A673 (cell line): ENCODE results near the gene CCDC85B. TPM values are rescaled to one million over a fixed set of nuclear protein-coding genes. Genes with fewer than 3 reads are reported as not detected.

ENCODE experiments used
- BruUV-seq: library from RNA; stranded (reverse); fragments of 400-500 nt; replicated peaks from 2 replicates; lab custom pipeline; 2021; lab: Mats Ljungman, UMichigan
- CTCF ChIA-PET: fragments of 300-600 bp; sonication (Branson Sonifier 250); formaldehyde crosslinking; loops from one replicate; lab custom pipeline; 2022; ENCODE audit warnings: antibody characterized with exemption; lab: Charles Lee
- POLR2A ChIA-PET: fragments of 300-600 bp; sonication (Branson Sonifier 250); formaldehyde crosslinking; loops from one replicate; lab custom pipeline; 2022; ENCODE audit warnings: antibody characterized with exemption; ENCODE audit not compliant: low non-redundant PET; lab: Charles Lee
- DNase-seq: peaks from one replicate; pipeline ENCODE4 v3.0.0-alpha.2; 2015; ENCODE audit warnings: low spot score
- H3K27ac ChIP-seq: fragments of 200-600 bp; sonication (generic); 2 replicates; pipeline ENCODE4 v1.5.1; 2016; ENCODE audit warnings: mixed run types, low read depth, mild to moderate bottlenecking, mixed read lengths, antibody characterized with exemption, low read length; ENCODE audit not compliant: poor library complexity, severe bottlenecking
- H3K27me3 ChIP-seq: fragments of 200-600 bp; sonication (generic); replicated peaks from 2 replicates; pipeline ENCODE4 v1.6.1; 2017; ENCODE audit warnings: mixed run types, low read depth, mild to moderate bottlenecking, mixed read lengths, antibody characterized with exemption, low read length; ENCODE audit not compliant: insufficient read depth, poor library complexity
- H3K36me3 ChIP-seq: fragments of 200-600 bp; sonication (generic); 2 replicates; pipeline ENCODE4 v1.6.1; 2016; ENCODE audit warnings: mixed run types, mild to moderate bottlenecking, mixed read lengths, antibody characterized with exemption, low read length; ENCODE audit not compliant: insufficient read depth, poor library complexity, severe bottlenecking
- H3K4me1 ChIP-seq: fragments of 200-600 bp; sonication (generic); 2 replicates; pipeline ENCODE4 v1.6.1; 2017; ENCODE audit warnings: mixed run types, mild to moderate bottlenecking, mixed read lengths, antibody characterized with exemption, low read length; ENCODE audit not compliant: insufficient read depth, poor library complexity, severe bottlenecking
- H3K4me3 ChIP-seq: fragments of 200-600 bp; sonication (generic); 2 replicates; pipeline ENCODE4 v1.5.1; 2016; ENCODE audit warnings: low read depth, mixed run types, mild to moderate bottlenecking, mixed read lengths, low read length; ENCODE audit not compliant: poor library complexity, severe bottlenecking
- H3K9me3 ChIP-seq: fragments of 200-600 bp; sonication (generic); 2 replicates; pipeline ENCODE4 v1.6.1; 2016; ENCODE audit warnings: mixed run types, low read depth, mild to moderate bottlenecking, mixed read lengths, antibody characterized with exemption, low read length; ENCODE audit not compliant: poor library complexity, severe bottlenecking
- CTCF ChIP-seq: fragments of 300-800, 200-600 bp; sonication (generic); conservative IDR thresholded peaks from 2 replicates; pipeline ENCODE4 v1.5.1; 2017; ENCODE audit warnings: low read depth, mild to moderate bottlenecking, antibody characterized with exemption, low read length, moderate library complexity, mixed read lengths
- EZH2 ChIP-seq: fragments of 200-600 bp; sonication (generic); IDR thresholded peaks from 2 replicates; pipeline ENCODE4 v1.6.1; 2017; ENCODE audit warnings: borderline replicate concordance, low read depth, mild to moderate bottlenecking, mixed read lengths, antibody characterized with exemption, low read length; ENCODE audit not compliant: poor library complexity, severe bottlenecking
- intact Hi-C: fragments of 100-400 bp; cut with micrococcal nuclease; formaldehyde crosslinking; loops from one replicate; pipeline ENCODE4 v1.10.0; 2022; ENCODE audit not compliant: unreplicated experiment
- total RNA-seq: library from RNA; stranded (reverse); gene quantifications from 2 replicates; pipeline ENCODE4 v1.2.3, GENCODE V29; 2021

CCDC85B gene
- total RNA-seq, 1 experiment from 2014 or later, result 32.3 TPM

GRCh38 chr11:65858681-65859087 is 31.8 kb upstream of the CCDC85B start:
- H3K27me3 ChIP-seq, result no peaks in the 10 kb centered on the region

GRCh38 chr11:65859095-65859811 is 31.2 kb upstream of the CCDC85B start:
- Histone ChIP-seq H3K27ac (peak overlapping the region; percentile 99), H3K4me3 (peak overlapping the region; percentile 95), H3K36me3 (peaks cover 50% of the 10 kb centered on the region), H3K9me3 (no peaks in the 10 kb centered on the region), H3K4me1 (peaks cover 25% of the 10 kb centered on the region), H3K27me3 (no peaks in the 10 kb centered on the region)
- intact Hi-C loops, result loop anchor here (5.0 kb wide), 1 partner anchor 1082 kb away; the partner anchor contains the start of gene SF1
- CTCF ChIA-PET, result interaction anchor here (0.5 to 2.4 kb wide), 14 partner anchors 8 to 244 kb away, joined by 3 to 65 read pairs (median 5); partner anchors contain the start of genes CCDC85B, FIBP and PCNX3
- POLR2A ChIA-PET, result interaction anchor here (0.5 to 1.4 kb wide), 8 partner anchors 9 to 854 kb away, joined by 3 to 11 read pairs (median 4); partner anchors contain the start of genes CCDC85B and FIBP
- peak; percentile 44; the same call in 1 of the 2 replicates for TF ChIP-seq CTCF
- TF ChIP-seq EZH2, result no peak
- DNase-seq, result peak; percentile 100
- no TSS peak for BruUV-seq

More at GRCh38 chr11:65858681-65859087, 31.8 kb upstream of the CCDC85B start:
- DNase-seq, result no peak
- intact Hi-C loops, result loop anchor here (1.0 to 5.0 kb wide), 2 partner anchors 30 to 1081 kb away; partner anchors contain the start of genes FIBP and SF1
- ChIA-PET CTCF (interaction anchor here (0.6 to 2.4 kb wide), 4 partner anchors 13 to 30 kb away, joined by 3 to 14 read pairs (median 12); partner anchors contain the start of gene FIBP), POLR2A (interaction anchor here (0.6 to 1.4 kb wide), 4 partner anchors 32 to 446 kb away, joined by 3 to 18 read pairs (median 8); partner anchors contain the start of gene CCDC85B)
- H3K36me3 ChIP-seq, result peaks cover 50% of the 10 kb centered on the region
- TF ChIP-seq CTCF (no peak), EZH2 (no peak)
- H3K4me3 ChIP-seq, result peak overlapping the region; percentile 95
- H3K4me1 ChIP-seq, result peaks cover 25% of the 10 kb centered on the region
- BruUV-seq, result no TSS peak
- peak overlapping the region; percentile 99 for H3K27ac ChIP-seq
- no peaks in the 10 kb centered on the region for H3K9me3 ChIP-seq

- ChIA-PET CTCF (interaction anchor here (0.5 to 2.4 kb wide), 20 partner anchors 8 to 501 kb away, joined by 3 to 65 read pairs (median 4); partner anchors contain the start of genes BANF1, CCDC85B, EIF1AD and FIBP), POLR2A (interaction anchor here (0.5 to 1.4 kb wide), 10 partner anchors 9 to 854 kb away, joined by 3 to 11 read pairs (median 3); partner anchors contain the start of genes CCDC85B and FIBP)
- TF ChIP-seq CTCF (no peak), EZH2 (no peak)
- DNase-seq, result no peak
- H3K36me3 ChIP-seq, result peaks cover 50% of the 10 kb centered on the region
- H3K27me3 ChIP-seq, result no peaks in the 10 kb centered on the region
- H3K27ac ChIP-seq, result peak overlapping the region; percentile 99
- intact Hi-C loops, result loop anchor here (5.0 kb wide), 1 partner anchor 1083 kb away; the partner anchor contains the start of gene SF1
- no TSS peak for BruUV-seq
- H3K4me1 ChIP-seq, result peaks cover 25% of the 10 kb centered on the region
- peak overlapping the region; percentile 95 for H3K4me3 ChIP-seq
- H3K9me3 ChIP-seq, result no peaks in the 10 kb centered on the region
These were observed 30.6 kb upstream of the CCDC85B start for GRCh38 chr11:65859812-65860277.
